Activated naive CD8-positive, alpha-beta T cell treated with anti-CD3 and anti-CD28 coated beads, Interleukin-2, amount 10 ng/mL, durations not matched to agents 7 days and 5 days (primary cell): ENCODE data around the gene TUFM. TPM values are rescaled to one million over a fixed set of nuclear protein-coding genes. Genes with fewer than 3 reads are reported as not detected.
"Not testable (repeated sequence)": the region's sequence is repeated elsewhere in the genome, so short reads cannot be mapped to it uniquely, and the experiment has no call there.

Experiments used
- ATAC-seq: fragments of 150-1000 bp; cut with Tn5 transposase; one replicate; pipeline ENCODE4 v1.10.0; 2021; ENCODE audit warnings: low read depth, moderate library complexity
- POLR2A ChIA-PET: fragments of 350-600 bp; sonication (Branson Sonifier 250); formaldehyde crosslinking; loops from one replicate; lab custom pipeline; 2021; ENCODE audit warnings: antibody characterized with exemption; lab: Charles Lee
- DNase-seq: peaks from one replicate; pipeline ENCODE4 v3.0.0; 2021
- H3K27ac Mint-ChIP-seq: one replicate; pipeline ENCODE4 v1.8.0; 2022; ENCODE audit warnings: mild to moderate bottlenecking, mixed read lengths
- H3K27me3 Mint-ChIP-seq: one replicate; pipeline ENCODE4 v1.8.0; 2022; ENCODE audit warnings: mild to moderate bottlenecking, moderate library complexity, mixed read lengths
- H3K36me3 Mint-ChIP-seq: one replicate; pipeline ENCODE4 v1.8.0; 2021; ENCODE audit warnings: mild to moderate bottlenecking, mixed read lengths
- H3K4me1 Mint-ChIP-seq: one replicate; pipeline ENCODE4 v1.8.0; 2021; ENCODE audit warnings: mixed read lengths
- H3K4me3 Mint-ChIP-seq: one replicate; pipeline ENCODE4 v1.8.0; 2022; ENCODE audit warnings: mild to moderate bottlenecking, moderate library complexity, mixed read lengths
- H3K9me3 Mint-ChIP-seq: one replicate; pipeline ENCODE4 v1.8.0; 2021; ENCODE audit warnings: mixed read lengths
- total RNA-seq, 2 experiments: library from RNA; stranded (reverse); gene quantifications; one replicate each; pipeline ENCODE4 v1.2.3, GENCODE V29; 2021

TUFM gene
- 100 to 1,000 TPM; 117 to 119 TPM for total RNA-seq

- H3K9me3 Mint-ChIP-seq, result no peaks in the 10 kb centered on the region
- H3K4me1 Mint-ChIP-seq, result peaks cover 19% of the 10 kb centered on the region
- H3K4me3 Mint-ChIP-seq, result peak within 1 kb of the TSS; percentile 88
Observed at GRCh38 chr16:28846080-28846932, at the start of gene TUFM. TSS of gene TUFM (minus strand) at chr16:28846348. CDS start at chr16:28846269, 79 bp downstream.

GRCh38 chr16:28895609-28896008, 49.5 kb upstream of the TUFM start:
- Mint-ChIP-seq H3K9me3 (no peaks in the 10 kb centered on the region), H3K4me3 (no peak overlapping the region), H3K27me3 (no peaks in the 10 kb centered on the region), H3K4me1 (no peaks in the 10 kb centered on the region), H3K36me3 (no peaks in the 10 kb centered on the region), H3K27ac (no peak overlapping the region)
- ATAC-seq, result no peak
- POLR2A ChIA-PET, result no interaction called here
- DNase-seq, result no peak

More at GRCh38 chr16:28846080-28846932, at the start of gene TUFM:
- POLR2A ChIA-PET, result interaction anchor here (0.9 to 5.8 kb wide), 12 partner anchors 9 to 139 kb away, joined by 3 to 100 read pairs (median 4); partner anchors contain the start of genes ATXN2L, LAT and SH2B1
- DNase-seq (peak; percentile 96), ATAC-seq (peak; percentile 92)
- H3K27ac Mint-ChIP-seq, result peak within 1 kb of the TSS; percentile 93
- no peaks in the 10 kb centered on the region for H3K27me3 Mint-ChIP-seq
- H3K36me3 Mint-ChIP-seq, result peaks cover 12% of the 10 kb centered on the region

- Mint-ChIP-seq H3K27me3 (no peaks in the 10 kb centered on the region), H3K27ac (no peak overlapping the region), H3K4me3 (no peak overlapping the region), H3K9me3 (no peaks in the 10 kb centered on the region), H3K36me3 (peaks cover 1% of the 10 kb centered on the region), H3K4me1 (no peaks in the 10 kb centered on the region)
- POLR2A ChIA-PET, result interaction anchor here (0.7 kb wide), 1 partner anchor 64 kb away, joined by 3 read pairs; no protein-coding TSS in a partner anchor
- no peak for ATAC-seq
- no peak for DNase-seq
Observed at GRCh38 chr16:28893291-28893690, 47.1 kb upstream of the TUFM start.

GRCh38 chr16:28891964-28892890, 46.1 kb upstream of the TUFM start:
- DNase-seq (no peak), ATAC-seq (no peak)
- H3K4me3 Mint-ChIP-seq, result no peak overlapping the region
- POLR2A ChIA-PET, result no interaction called here
- no peaks in the 10 kb centered on the region for H3K9me3 Mint-ChIP-seq
- H3K27me3 Mint-ChIP-seq, result no peaks in the 10 kb centered on the region
- peaks cover 1% of the 10 kb centered on the region for H3K36me3 Mint-ChIP-seq
- H3K27ac Mint-ChIP-seq, result no peak overlapping the region
- H3K4me1 Mint-ChIP-seq, result no peaks in the 10 kb centered on the region

- H3K36me3 Mint-ChIP-seq, H3K27ac Mint-ChIP-seq, H3K9me3 Mint-ChIP-seq, POLR2A ChIA-PET, H3K4me3 Mint-ChIP-seq, ATAC-seq, DNase-seq, H3K27me3 Mint-ChIP-seq, H3K4me1 Mint-ChIP-seq: not testable (repeated sequence)
Observed at GRCh38 chr16:28890355-28890754, 44.2 kb upstream of the TUFM start.

- DNase-seq (no peak), ATAC-seq (no peak)
- Mint-ChIP-seq H3K27ac (no peak overlapping the region), H3K4me1 (peaks cover 2% of the 10 kb centered on the region), H3K36me3 (peaks cover 1% of the 10 kb centered on the region), H3K9me3 (no peaks in the 10 kb centered on the region), H3K4me3 (no peak overlapping the region), H3K27me3 (no peaks in the 10 kb centered on the region)
- POLR2A ChIA-PET, result interaction anchor here (0.6 kb wide), 2 partner anchors 80 to 121 kb away, joined by 3 read pairs; no protein-coding TSS in a partner anchor
Observed at GRCh38 chr16:28886945-28887344, 40.8 kb upstream of the TUFM start.

GRCh38 chr16:28884045-28884444, 37.9 kb upstream of the TUFM start:
- H3K4me1 Mint-ChIP-seq, result peaks cover 15% of the 10 kb centered on the region
- POLR2A ChIA-PET, result no interaction called here
- no peak overlapping the region for H3K27ac Mint-ChIP-seq
- DNase-seq (no peak), ATAC-seq (no peak)
- H3K9me3 Mint-ChIP-seq, result no peaks in the 10 kb centered on the region
- H3K27me3 Mint-ChIP-seq, result no peaks in the 10 kb centered on the region
- no peak overlapping the region for H3K4me3 Mint-ChIP-seq
- peaks cover 1% of the 10 kb centered on the region for H3K36me3 Mint-ChIP-seq

GRCh38 chr16:28883221-28883996, 37.3 kb upstream of the TUFM start:
- POLR2A ChIA-PET, result no interaction called here
- DNase-seq (no peak), ATAC-seq (no peak)
- Mint-ChIP-seq H3K27ac (no peak overlapping the region), H3K4me1 (peaks cover 21% of the 10 kb centered on the region), H3K27me3 (no peaks in the 10 kb centered on the region), H3K36me3 (no peaks in the 10 kb centered on the region), H3K4me3 (no peak overlapping the region), H3K9me3 (no peaks in the 10 kb centered on the region)

- no peaks in the 10 kb centered on the region for H3K9me3 Mint-ChIP-seq
- ATAC-seq (no peak), DNase-seq (no peak)
- peaks cover 25% of the 10 kb centered on the region for H3K4me1 Mint-ChIP-seq
- H3K27ac Mint-ChIP-seq, result no peak overlapping the region
- POLR2A ChIA-PET, result interaction anchor here (1.0 kb wide), 1 partner anchor 60 kb away, joined by 3 read pairs; the partner anchor contains the start of gene ATXN2L
- H3K4me3 Mint-ChIP-seq, result no peak overlapping the region
- H3K36me3 Mint-ChIP-seq, result no peaks in the 10 kb centered on the region
- H3K27me3 Mint-ChIP-seq, result no peaks in the 10 kb centered on the region
Observed at GRCh38 chr16:28882551-28883160, 36.5 kb upstream of the TUFM start.

- H3K4me1 Mint-ChIP-seq, result peaks cover 27% of the 10 kb centered on the region
- H3K27me3 Mint-ChIP-seq, DNase-seq, H3K9me3 Mint-ChIP-seq, H3K4me3 Mint-ChIP-seq, ATAC-seq, H3K36me3 Mint-ChIP-seq, H3K27ac Mint-ChIP-seq: not testable (repeated sequence)
- POLR2A ChIA-PET, result interaction anchor here (1.0 to 4.0 kb wide), 3 partner anchors 18 to 59 kb away, joined by 3 to 46 read pairs (median 3); partner anchors contain the start of genes ATXN2L and SH2B1
Observed at GRCh38 chr16:28881565-28881964, 35.4 kb upstream of the TUFM start.

- ATAC-seq, result no peak
- Mint-ChIP-seq H3K4me3 (peak overlapping the region; percentile 92), H3K9me3 (no peaks in the 10 kb centered on the region), H3K27ac (peak overlapping the region; percentile 58), H3K4me1 (peaks cover 27% of the 10 kb centered on the region), H3K27me3 (no peaks in the 10 kb centered on the region), H3K36me3 (no peaks in the 10 kb centered on the region)
- POLR2A ChIA-PET, result interaction anchor here (0.5 to 4.0 kb wide), 8 partner anchors 17 to 64 kb away, joined by 3 to 46 read pairs (median 6); partner anchors contain the start of genes ATXN2L, RABEP2 and SH2B1
- DNase-seq, result no peak
Observed at GRCh38 chr16:28880955-28881354, 34.8 kb upstream of the TUFM start.

- Mint-ChIP-seq H3K9me3 (no peaks in the 10 kb centered on the region), H3K36me3 (no peaks in the 10 kb centered on the region), H3K27me3 (no peaks in the 10 kb centered on the region), H3K4me1 (peaks cover 27% of the 10 kb centered on the region), H3K4me3 (peak overlapping the region; percentile 92), H3K27ac (peak overlapping the region; percentile 58)
- POLR2A ChIA-PET, result interaction anchor here (0.5 to 4.0 kb wide), 9 partner anchors 17 to 64 kb away, joined by 3 to 46 read pairs (median 5); partner anchors contain the start of genes ATXN2L, RABEP2 and SH2B1
- DNase-seq (no peak), ATAC-seq (no peak)
Observed at GRCh38 chr16:28880589-28880915, 34.4 kb upstream of the TUFM start.
